ENCODE measurements around the gene ACY1.

The ACY1 gene

DNA sequence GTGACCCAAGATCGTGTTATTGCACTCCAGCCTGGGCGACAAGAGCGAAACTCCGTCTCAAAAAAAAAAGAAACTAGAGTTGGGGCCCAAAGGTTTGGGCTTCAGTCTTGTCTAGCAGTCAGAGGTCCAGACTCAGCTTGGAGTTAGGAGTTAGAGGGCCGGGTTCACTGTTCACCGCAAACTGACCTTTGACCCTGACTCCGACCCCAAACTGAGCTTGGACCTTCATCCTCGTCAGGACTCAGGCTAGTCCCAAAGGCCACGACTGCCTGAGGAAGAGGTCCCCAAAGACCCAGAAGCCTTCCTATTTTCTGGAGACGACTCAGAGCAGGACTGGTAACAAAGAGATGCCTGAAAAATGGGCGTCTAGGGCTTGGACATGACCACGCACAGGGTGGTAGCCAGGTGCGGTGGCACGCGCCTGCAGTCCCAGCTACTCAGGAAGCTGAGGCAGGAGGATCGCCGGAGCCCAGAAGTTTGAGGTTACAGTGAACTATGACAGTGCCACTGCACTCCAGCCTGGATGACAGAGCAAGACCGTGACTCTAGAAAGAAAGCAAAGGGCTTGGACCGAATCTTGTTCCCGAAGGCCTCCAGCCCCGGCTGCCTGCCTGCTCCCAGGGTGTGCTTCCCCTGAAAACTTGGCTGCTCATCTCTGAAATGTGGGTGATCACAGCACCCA is 35.1 kb downstream of the ACY1 start:
- Histone ChIP-seq H3K4me3 (no peak overlapping the region), H3K27ac (no peak overlapping the region), H3K36me3 (ENCODE audit: insufficient read depth, low read length) (no peaks in the 10 kb centered on the region), H3K9me3 (ENCODE audit: low read depth, low read length) (no peaks in the 10 kb centered on the region), H3K9ac (ENCODE audit: insufficient read length) (no peak overlapping the region)
- TF ChIP-seq EZH2 (IDR thresholded peaks at IDR 0.05) (no peak), FOXP2 (optimal IDR thresholded peaks at IDR 0.05; ENCODE audit: control extremely low read depth, extremely low read length, insufficient read depth) (no peak), POLR2AphosphoS5 (IDR thresholded peaks at IDR 0.05; ENCODE audit: borderline replicate concordance, low read depth, low read length) (no peak)
- DNase-seq (ENCODE audit: low read depth, low spot score) = no peak

DNA sequence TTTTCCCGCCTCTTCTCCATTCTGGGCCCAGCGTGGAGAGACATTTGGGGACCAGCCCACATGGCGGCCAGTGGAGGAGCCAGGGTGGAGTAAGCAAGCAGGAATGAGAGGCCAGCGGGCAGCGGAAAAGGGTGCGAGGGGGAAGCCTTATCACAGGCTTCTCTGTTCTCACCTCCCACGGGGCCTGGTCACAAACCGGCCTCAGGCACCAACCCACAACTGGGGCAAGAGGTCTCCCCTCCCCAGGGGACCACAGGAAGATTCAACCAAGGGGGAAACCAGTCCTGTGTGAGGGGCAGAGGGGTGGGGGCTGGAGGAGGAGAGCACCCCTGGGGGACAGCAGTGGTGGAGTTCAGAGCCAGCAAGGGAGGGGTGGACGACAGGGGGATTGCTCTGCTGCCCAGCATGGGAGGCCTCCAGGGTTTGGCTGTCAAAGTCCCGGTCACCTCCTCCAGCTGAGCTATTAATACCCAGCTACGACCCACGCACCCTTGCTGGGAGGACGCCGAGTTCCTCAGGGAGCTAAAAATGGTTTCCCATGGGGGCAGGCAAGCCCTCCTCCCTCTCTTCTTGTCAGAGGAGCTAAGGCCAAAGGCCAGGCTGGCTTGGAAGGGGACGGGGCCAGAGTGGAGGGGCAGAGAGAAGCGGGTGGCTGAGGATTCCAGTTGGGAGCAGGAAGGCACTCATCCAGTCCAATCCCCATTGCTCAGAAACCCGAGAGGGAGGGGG is 36.2 kb downstream of the ACY1 start:
- no peak overlapping the region for H3K27ac ChIP-seq
- H3K9ac ChIP-seq (ENCODE audit: insufficient read length) = no peak overlapping the region
- DNase-seq (ENCODE audit: low read depth, low spot score) = no peak
- H3K9me3 ChIP-seq (ENCODE audit: low read depth, low read length) = no peaks in the 10 kb centered on the region
- TF ChIP-seq POLR2AphosphoS5 (IDR thresholded peaks at IDR 0.05; ENCODE audit: borderline replicate concordance, low read depth, low read length) = no peak
- H3K36me3 ChIP-seq (ENCODE audit: insufficient read depth, low read length) = no peaks in the 10 kb centered on the region
- no peak overlapping the region for H3K4me3 ChIP-seq

DNA sequence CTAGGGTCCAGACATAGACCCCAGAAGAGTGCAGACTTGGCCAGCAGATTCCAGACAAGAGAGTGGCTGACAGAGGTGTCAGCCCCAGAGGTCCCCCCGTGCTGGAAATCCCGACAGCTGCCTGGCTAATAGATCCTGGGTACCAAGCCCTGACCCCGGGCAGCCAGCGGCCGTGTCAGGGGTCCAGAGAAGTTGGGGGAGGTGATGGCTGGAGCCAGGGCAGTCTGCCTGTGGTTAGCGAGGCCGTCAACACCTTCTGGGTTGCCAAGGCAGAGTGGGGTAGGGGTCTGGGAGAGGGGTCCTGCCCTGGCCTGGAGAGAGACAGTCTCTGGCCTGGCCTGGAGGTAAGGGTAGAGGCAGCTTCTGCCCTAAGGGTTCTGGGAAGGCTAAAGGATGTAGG is 37.5 kb downstream of the ACY1 start:
- Histone ChIP-seq H3K4me3 (no peak overlapping the region), H3K36me3 (ENCODE audit: insufficient read depth, low read length) (no peaks in the 10 kb centered on the region), H3K27ac (no peak overlapping the region), H3K9me3 (ENCODE audit: low read depth, low read length) (no peaks in the 10 kb centered on the region), H3K9ac (ENCODE audit: insufficient read length) (no peak overlapping the region)
- no peak for DNase-seq (ENCODE audit: low read depth, low spot score)
- TF ChIP-seq FOXP2 (optimal IDR thresholded peaks at IDR 0.05; ENCODE audit: control extremely low read depth, extremely low read length, insufficient read depth) (no peak), EZH2 (IDR thresholded peaks at IDR 0.05) (no peak), POLR2AphosphoS5 (IDR thresholded peaks at IDR 0.05; ENCODE audit: borderline replicate concordance, low read depth, low read length) (no peak)

DNA sequence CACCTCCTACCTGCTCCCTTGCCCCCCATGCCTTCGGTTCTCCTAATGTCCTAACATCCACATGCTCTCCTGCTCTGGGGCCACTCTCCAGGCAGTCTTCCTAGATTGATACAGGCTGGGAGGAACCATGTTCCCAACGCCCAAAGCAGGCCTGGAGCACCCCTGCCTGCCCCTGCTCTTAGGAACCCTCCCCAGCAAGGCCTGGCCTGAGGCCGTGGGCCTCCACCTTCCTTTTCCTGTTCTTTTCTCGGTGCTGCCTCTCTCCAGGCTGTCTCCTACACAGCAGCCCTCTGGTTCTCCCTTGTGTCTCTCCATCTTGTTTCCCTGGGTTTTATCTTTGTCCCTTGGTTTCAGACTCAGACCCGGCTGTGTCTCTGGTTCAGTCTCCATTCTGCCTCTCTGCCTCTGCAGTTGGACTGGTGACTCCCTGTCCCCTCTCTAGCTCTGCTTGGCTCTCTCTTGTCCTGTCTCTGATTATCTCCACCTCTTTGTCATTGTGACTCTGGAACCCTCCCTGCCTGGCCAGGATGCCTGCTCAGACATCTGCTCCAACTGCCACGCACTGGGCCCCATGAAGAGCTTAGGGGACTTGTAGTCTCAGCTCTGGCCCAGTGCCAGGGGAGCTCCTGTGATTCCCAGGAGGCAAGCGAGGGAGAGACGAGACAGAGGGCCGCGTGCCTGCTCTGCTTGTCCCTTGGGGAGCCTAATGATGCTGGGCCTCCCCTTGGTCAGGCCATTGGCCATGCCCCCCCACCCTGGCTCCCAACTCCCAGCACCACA is 38.3 kb downstream of the ACY1 start:
- peak overlapping the region; percentile 68; the same call in 1 of the 2 replicates for H3K27ac ChIP-seq
- no peak overlapping the region for H3K4me3 ChIP-seq
- no peaks in the 10 kb centered on the region for H3K36me3 ChIP-seq (ENCODE audit: insufficient read depth, low read length)
- DNase-seq (ENCODE audit: low read depth, low spot score) = no peak
- TF ChIP-seq POLR2AphosphoS5 (IDR thresholded peaks at IDR 0.05; ENCODE audit: borderline replicate concordance, low read depth, low read length) = no peak
- TF ChIP-seq FOXP2 (optimal IDR thresholded peaks at IDR 0.05; ENCODE audit: control extremely low read depth, extremely low read length, insufficient read depth) = no peak
- TF ChIP-seq EZH2 (IDR thresholded peaks at IDR 0.05) = no peak
- H3K9me3 ChIP-seq (ENCODE audit: low read depth, low read length) = no peaks in the 10 kb centered on the region
- H3K9ac ChIP-seq (ENCODE audit: insufficient read length) = no peak overlapping the region

DNA sequence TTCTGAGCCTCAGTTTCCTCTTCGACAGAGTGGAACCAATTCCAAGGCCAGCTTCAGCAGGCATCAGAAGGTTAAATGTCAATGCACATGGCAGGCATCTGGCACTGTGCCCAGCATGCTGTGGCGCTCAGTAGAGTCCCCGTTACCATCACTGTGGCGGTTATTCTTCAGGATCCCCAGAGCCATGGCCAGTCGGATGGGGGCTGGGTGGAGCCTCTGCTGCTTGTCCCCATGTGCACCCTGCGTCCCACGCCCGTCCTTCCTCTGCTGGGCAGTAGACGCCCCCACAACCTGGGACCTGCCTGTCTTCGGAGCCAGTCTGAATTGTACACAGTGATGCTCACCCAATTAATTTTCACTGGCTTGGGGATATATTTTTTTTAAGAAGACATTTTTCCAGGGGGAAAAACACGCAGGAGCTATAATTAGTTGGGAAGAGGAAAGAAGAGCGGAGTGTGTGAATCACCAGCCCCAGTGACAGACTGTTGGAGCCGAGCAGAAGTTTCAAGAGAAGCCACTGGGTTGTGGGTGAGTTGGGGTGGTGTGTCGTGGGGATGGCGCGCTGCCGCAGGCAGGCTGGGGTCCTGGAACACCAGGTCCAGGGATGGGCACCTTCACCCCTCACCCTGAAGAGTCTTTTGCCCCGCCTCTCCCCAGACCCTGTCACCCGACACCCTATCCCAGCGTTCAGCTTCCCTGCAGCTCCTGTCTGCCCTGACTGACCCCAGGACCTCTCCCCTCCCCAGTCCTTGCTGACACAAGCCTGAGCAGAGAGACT is 39.2 kb downstream of the ACY1 start:
- TF ChIP-seq FOXP2 (optimal IDR thresholded peaks at IDR 0.05; ENCODE audit: control extremely low read depth, extremely low read length, insufficient read depth) (no peak), EZH2 (IDR thresholded peaks at IDR 0.05) (no peak), POLR2AphosphoS5 (IDR thresholded peaks at IDR 0.05; ENCODE audit: borderline replicate concordance, low read depth, low read length) (no peak)
- Histone ChIP-seq H3K9ac (ENCODE audit: insufficient read length) (no peak overlapping the region), H3K27ac (0 out of 2 replicates have a peak overlapping the region, but pooled peaks have one; percentile 68), H3K4me3 (no peak overlapping the region), H3K9me3 (ENCODE audit: low read depth, low read length) (no peaks in the 10 kb centered on the region), H3K36me3 (ENCODE audit: insufficient read depth, low read length) (no peaks in the 10 kb centered on the region)
- DNase-seq (ENCODE audit: low read depth, low spot score) = no peak

DNA sequence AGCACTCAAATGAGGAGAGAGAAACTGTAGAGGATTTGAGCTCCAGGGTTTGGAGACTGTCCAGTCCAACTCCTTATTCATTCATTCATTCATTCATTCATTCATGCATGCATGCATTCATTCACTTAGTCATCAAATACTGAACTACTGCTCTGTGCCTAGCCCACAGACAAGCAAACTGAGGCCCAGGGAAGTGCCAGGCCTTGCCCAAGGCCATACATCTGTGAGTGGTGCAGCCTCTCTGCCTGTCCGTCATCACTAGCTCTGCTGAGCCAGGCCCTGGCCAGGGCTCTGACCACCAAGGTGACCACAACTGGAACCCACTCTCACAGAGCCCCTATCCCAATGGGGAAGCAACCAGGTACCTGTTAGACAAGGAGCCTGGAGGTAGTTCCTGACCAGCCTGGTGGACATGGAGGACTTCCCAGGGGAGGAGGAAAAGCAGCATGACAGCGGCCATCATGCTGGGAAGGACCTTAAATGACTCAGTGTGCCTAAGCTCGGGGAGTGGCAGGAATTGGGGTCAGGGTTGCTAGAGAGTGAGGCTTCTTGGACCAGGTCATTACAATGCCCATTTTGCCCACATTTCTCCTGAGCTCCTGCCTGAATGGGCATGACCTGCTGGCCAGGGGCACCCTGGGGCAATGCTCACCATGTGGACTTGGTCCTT is 39.9 kb downstream of the ACY1 start:
- Histone ChIP-seq H3K36me3 (ENCODE audit: insufficient read depth, low read length) (no peaks in the 10 kb centered on the region), H3K9me3 (ENCODE audit: low read depth, low read length) (no peaks in the 10 kb centered on the region), H3K4me3 (no peak overlapping the region), H3K27ac (no peak overlapping the region), H3K9ac (ENCODE audit: insufficient read length) (no peak overlapping the region)
- no peak for DNase-seq (ENCODE audit: low read depth, low spot score)
- TF ChIP-seq POLR2AphosphoS5 (IDR thresholded peaks at IDR 0.05; ENCODE audit: borderline replicate concordance, low read depth, low read length) = no peak
- no peak for TF ChIP-seq FOXP2 (optimal IDR thresholded peaks at IDR 0.05; ENCODE audit: control extremely low read depth, extremely low read length, insufficient read depth)
- no peak for TF ChIP-seq EZH2 (IDR thresholded peaks at IDR 0.05)

DNA sequence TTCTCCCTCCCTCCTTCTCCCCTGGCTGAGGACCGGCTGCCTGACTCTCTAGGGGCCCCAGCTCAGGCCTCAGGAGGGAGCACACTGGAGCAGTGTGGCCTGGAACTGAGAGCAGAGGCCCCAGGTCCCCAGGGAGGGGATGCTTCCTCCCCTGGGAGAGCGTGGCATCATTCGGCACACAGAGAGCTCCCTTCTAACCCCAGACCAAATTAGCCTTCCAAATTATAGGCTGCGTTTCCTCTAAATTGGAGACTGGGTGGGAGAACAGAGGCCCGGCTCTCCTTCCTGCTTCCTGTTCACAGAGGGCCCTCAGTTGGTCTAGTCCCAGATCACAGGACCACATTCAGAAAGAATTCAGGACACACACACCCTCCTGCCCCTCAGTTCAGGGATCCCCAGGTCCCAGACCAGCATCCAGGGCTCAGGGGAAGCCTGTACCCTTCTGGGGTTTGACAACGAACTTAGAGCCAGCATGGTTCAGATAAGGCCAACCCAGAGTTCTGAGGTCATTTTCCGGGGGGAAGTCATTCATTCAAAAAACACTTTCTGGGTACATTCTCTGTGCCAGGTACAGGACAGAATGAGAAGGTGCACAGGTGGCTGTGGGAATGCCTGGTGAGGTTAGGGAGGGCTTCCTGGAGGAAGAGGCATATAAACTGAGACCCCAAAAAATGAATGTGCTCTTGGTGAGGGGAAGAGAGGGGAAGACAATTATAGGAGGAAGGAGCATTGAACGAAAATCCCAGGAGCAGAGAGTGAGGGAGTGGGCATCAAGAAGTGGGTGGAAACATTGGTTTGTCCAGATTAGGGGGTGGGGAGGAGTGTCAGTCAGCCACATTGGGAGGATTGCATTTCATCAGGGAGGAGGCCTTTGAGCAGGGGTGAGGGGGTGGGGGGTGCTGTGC is 40.8 kb downstream of the ACY1 start:
- H3K27ac ChIP-seq = no peak overlapping the region
- no peak for DNase-seq (ENCODE audit: low read depth, low spot score)
- no peak overlapping the region for H3K4me3 ChIP-seq
- TF ChIP-seq FOXP2 (optimal IDR thresholded peaks at IDR 0.05; ENCODE audit: control extremely low read depth, extremely low read length, insufficient read depth) (no peak), EZH2 (IDR thresholded peaks at IDR 0.05) (no peak), POLR2AphosphoS5 (IDR thresholded peaks at IDR 0.05; ENCODE audit: borderline replicate concordance, low read depth, low read length) (no peak)
- H3K9ac ChIP-seq (ENCODE audit: insufficient read length) = no peak overlapping the region
- no peaks in the 10 kb centered on the region for H3K36me3 ChIP-seq (ENCODE audit: insufficient read depth, low read length)
- no peaks in the 10 kb centered on the region for H3K9me3 ChIP-seq (ENCODE audit: low read depth, low read length)

All from SK-N-MC (cell line).